ENCODE data around the gene OR6S1. TPM values are rescaled to one million over a fixed set of nuclear protein-coding genes. Genes with fewer than 3 reads are reported as not detected.

OR6S1 gene
- total RNA-seq, 1 experiment from 2014 or later, result not detected

GRCh38 chr14:20613094-20614037, 28.1 kb downstream of the OR6S1 start:
- POLR2A ChIA-PET (ENCODE audit: unreplicated experiment), result interaction anchor here (0.5 to 1.1 kb wide), 3 partner anchors 69 to 271 kb away, joined by 3 to 4 read pairs (median 3); no protein-coding TSS in a partner anchor
- BruUV-seq (replicated peaks), result TSS peak; percentile 100
- CTCF ChIA-PET, result interaction anchor here (0.5 to 1.5 kb wide), 6 partner anchors 18 to 286 kb away, joined by 3 to 16 read pairs (median 4); partner anchors contain the start of genes PARP2 and PIP4P1

GRCh38 chr14:20612403-20612802, 29.1 kb downstream of the OR6S1 start:
- DNase-seq (no peak), ATAC-seq (no peak)
- POLR2A ChIA-PET (ENCODE audit: unreplicated experiment), result interaction anchor here (0.5 kb wide), 1 partner anchor 82 kb away, joined by 3 read pairs; no protein-coding TSS in a partner anchor
- Histone ChIP-seq H3K9ac (ENCODE audit: low read length) (no peak overlapping the region), H3K27me3 (ENCODE audit: low read length) (no peaks in the 10 kb centered on the region), H2AFZ (ENCODE audit: low read length) (no peak overlapping the region), H3K79me2 (ENCODE audit: low read length) (no peaks in the 10 kb centered on the region), H3K4me3 (ENCODE audit: low read length) (peak overlapping the region; percentile 40; the same call in 1 of the 2 replicates), H4K20me1 (ENCODE audit: low read length) (no peaks in the 10 kb centered on the region), H3K4me1 (ENCODE audit: insufficient read depth, low read length) (peaks cover 28% of the 10 kb centered on the region), H3K36me3 (ENCODE audit: low read depth, low read length) (no peaks in the 10 kb centered on the region), H3K27ac (ENCODE audit: low read length) (no peak overlapping the region), H3K9me2 (replicated peaks; ENCODE audit: low read length) (no peaks in the 10 kb centered on the region), H3F3A (ENCODE audit: low read length, unreplicated experiment) (peaks cover 7% of the 10 kb centered on the region), H3K4me2 (ENCODE audit: low read length) (peak overlapping the region; percentile 89), H3K9me3 (ENCODE audit: low read length) (no peaks in the 10 kb centered on the region)
- TF ChIP-seq EZH2phosphoT487 (IDR thresholded peaks at IDR 0.05; ENCODE audit: borderline replicate concordance, low read length), result no peak
- no peak for TF ChIP-seq CTCF (conservative IDR thresholded peaks at IDR 0.05; ENCODE audit: low read depth, low read length)
- TF ChIP-seq EZH2 (IDR thresholded peaks at IDR 0.05; ENCODE audit: low read length, unreplicated experiment), result no peak
- CTCF ChIA-PET, result interaction anchor here (1.2 to 1.5 kb wide), 2 partner anchors 78 to 151 kb away, joined by 5 to 6 read pairs; partner anchors contain the start of gene PIP4P1
- intact Hi-C loops (cut with micrococcal nuclease), result loop anchor here (2.0 to 5.0 kb wide), 2 partner anchors 200 to 360 kb away; partner anchors contain the start of gene TEP1
- BruUV-seq (replicated peaks), result no TSS peak

More at GRCh38 chr14:20613094-20614037, 28.1 kb downstream of the OR6S1 start:
- H3K4me1 ChIP-seq (ENCODE audit: insufficient read depth, low read length), result peaks cover 28% of the 10 kb centered on the region
- no peaks in the 10 kb centered on the region for H3K9me3 ChIP-seq (ENCODE audit: low read length)
- no peaks in the 10 kb centered on the region for H3K27me3 ChIP-seq (ENCODE audit: low read length)
- TF ChIP-seq EZH2phosphoT487 (IDR thresholded peaks at IDR 0.05; ENCODE audit: borderline replicate concordance, low read length), result no peak
- TF ChIP-seq CTCF (conservative IDR thresholded peaks at IDR 0.05; ENCODE audit: low read depth, low read length), result peak; percentile 83
- no peak for TF ChIP-seq EZH2 (IDR thresholded peaks at IDR 0.05; ENCODE audit: low read length, unreplicated experiment)
- DNase-seq (peak; percentile 99), ATAC-seq (peak; percentile 75)
- H3K9ac ChIP-seq (ENCODE audit: low read length), result peak overlapping the region; percentile 39; the same call in 1 of the 2 replicates
- peak overlapping the region; percentile 94 for H2AFZ ChIP-seq (ENCODE audit: low read length)
- no peaks in the 10 kb centered on the region for H3K79me2 ChIP-seq (ENCODE audit: low read length)
- H3K27ac ChIP-seq (ENCODE audit: low read length), result peak overlapping the region; percentile 21
- no peaks in the 10 kb centered on the region for H3K36me3 ChIP-seq (ENCODE audit: low read depth, low read length)
- no peaks in the 10 kb centered on the region for H3K9me2 ChIP-seq (replicated peaks; ENCODE audit: low read length)
- H4K20me1 ChIP-seq (ENCODE audit: low read length), result no peaks in the 10 kb centered on the region
- H3K4me2 ChIP-seq (ENCODE audit: low read length), result peak overlapping the region; percentile 89
- intact Hi-C loops (cut with micrococcal nuclease), result loop anchor here (1.0 to 5.0 kb wide), 8 partner anchors 19 to 359 kb away; partner anchors contain the start of genes APEX1, PARP2 and TEP1
- peaks cover 7% of the 10 kb centered on the region for H3F3A ChIP-seq (ENCODE audit: low read length, unreplicated experiment)
- H3K4me3 ChIP-seq (ENCODE audit: low read length), result peak overlapping the region; percentile 90
